ENCODE results near the gene MYH9. TPM values are rescaled to one million over a fixed set of nuclear protein-coding genes. Genes with fewer than 3 reads are reported as not detected.

MYH9 gene
- total and polyA plus RNA-seq, 2 donors (not counting 1 experiment from before 2014, with no cell fraction given), result 108 to 554 TPM

DNA sequence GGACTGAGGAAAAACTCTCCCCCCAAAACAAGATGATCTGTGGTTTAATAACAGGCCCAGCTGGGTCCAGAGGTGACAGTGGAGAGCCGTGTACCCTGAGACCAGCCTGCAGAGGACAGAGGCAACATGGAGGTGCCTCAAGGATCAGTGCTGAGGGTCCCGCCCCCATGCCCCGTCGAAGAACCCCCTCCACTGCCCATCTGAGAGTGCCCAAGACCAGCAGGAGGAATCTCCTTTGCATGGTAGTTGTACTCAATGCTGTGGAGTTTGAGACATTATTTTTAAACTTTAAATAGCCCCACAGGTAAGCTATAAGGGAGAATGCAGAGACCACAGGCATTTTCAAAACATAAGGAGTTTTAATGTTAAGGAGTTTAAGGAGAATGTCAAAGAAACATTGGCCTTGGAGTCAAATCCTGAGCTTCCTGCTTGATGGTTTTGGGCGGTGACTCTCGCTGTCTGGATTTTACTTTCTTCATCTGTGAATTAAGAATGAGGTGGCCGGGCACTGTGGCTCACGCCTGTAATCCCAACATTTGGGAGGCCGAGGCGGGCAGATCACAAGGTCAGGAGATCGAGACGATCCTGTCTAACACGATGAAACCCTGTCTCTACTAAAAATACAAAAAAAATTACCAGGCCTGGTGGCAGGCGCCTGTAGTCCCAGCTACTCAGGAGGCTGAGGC lies 128.0 kb downstream of the MYH9 start:
- Histone ChIP-seq H3K27ac (ENCODE audit: low read length in 2 of 2) (no peak overlapping the region), H3K27me3 (replicated peaks in 1 of 4; ENCODE audit: control extremely low read depth in 1 of 4, control insufficient read depth in 3 of 4, insufficient read depth in 4 of 4, low read length in 3 of 4) (no peaks in the 10 kb centered on the region), H3K36me3 (replicated peaks in 1 of 2; ENCODE audit: control extremely low read depth in 1 of 2, control insufficient read depth in 1 of 2, extremely low read depth in 1 of 2, insufficient read depth in 2 of 2, low read length in 1 of 2) (peaks cover 0 to 24% of the 10 kb centered on the region in 2 experiments), H3K4me2 (replicated peaks; ENCODE audit: low read depth, low read length, poor library complexity, severe bottlenecking) (no peak overlapping the region), H3K9me3 (ENCODE audit: control extremely low read depth in 1 of 3, control insufficient read depth in 2 of 3, insufficient read depth in 1 of 3, low read length in 2 of 3) (no peaks in the 10 kb centered on the region), H3K9ac (ENCODE audit: low read length) (no peak overlapping the region), H2AFZ (ENCODE audit: insufficient read depth, low read depth, low read length, poor library complexity, severe bottlenecking) (no peak overlapping the region), H3K4me3 (ENCODE audit: control extremely low read depth in 1 of 5, extremely low read depth in 1 of 5, insufficient read depth in 1 of 5, low read depth in 2 of 5, low read length in 4 of 5) (no peak overlapping the region), H3K79me2 (ENCODE audit: control insufficient read depth, insufficient read depth, low read length) (peaks cover 3% of the 10 kb centered on the region), H4K20me1 (ENCODE audit: control insufficient read depth, insufficient read depth, low read length, poor library complexity, severe bottlenecking) (no peaks in the 10 kb centered on the region), H3K4me1 (ENCODE audit: control insufficient read depth in 2 of 2, insufficient read depth in 2 of 2, low read length in 2 of 2) (peaks cover 5 to 10% of the 10 kb centered on the region in 2 donors)
- intact Hi-C loops (cut with micrococcal nuclease), result no loop called here
- H3K27me3 Mint-ChIP-seq, result no peaks in the 10 kb centered on the region
- TF ChIP-seq EZH2 (IDR thresholded peaks at IDR 0.05; ENCODE audit: borderline replicate concordance, insufficient read depth, low read depth, low read length, poor library complexity, severe bottlenecking), result no peak
- TF ChIP-seq, protein P1, sequence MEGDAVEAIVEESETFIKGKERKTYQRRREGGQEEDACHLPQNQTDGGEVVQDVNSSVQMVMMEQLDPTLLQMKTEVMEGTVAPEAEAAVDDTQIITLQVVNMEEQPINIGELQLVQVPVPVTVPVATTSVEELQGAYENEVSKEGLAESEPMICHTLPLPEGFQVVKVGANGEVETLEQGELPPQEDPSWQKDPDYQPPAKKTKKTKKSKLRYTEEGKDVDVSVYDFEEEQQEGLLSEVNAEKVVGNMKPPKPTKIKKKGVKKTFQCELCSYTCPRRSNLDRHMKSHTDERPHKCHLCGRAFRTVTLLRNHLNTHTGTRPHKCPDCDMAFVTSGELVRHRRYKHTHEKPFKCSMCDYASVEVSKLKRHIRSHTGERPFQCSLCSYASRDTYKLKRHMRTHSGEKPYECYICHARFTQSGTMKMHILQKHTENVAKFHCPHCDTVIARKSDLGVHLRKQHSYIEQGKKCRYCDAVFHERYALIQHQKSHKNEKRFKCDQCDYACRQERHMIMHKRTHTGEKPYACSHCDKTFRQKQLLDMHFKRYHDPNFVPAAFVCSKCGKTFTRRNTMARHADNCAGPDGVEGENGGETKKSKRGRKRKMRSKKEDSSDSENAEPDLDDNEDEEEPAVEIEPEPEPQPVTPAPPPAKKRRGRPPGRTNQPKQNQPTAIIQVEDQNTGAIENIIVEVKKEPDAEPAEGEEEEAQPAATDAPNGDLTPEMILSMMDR (IDR thresholded peaks at IDR 0.05), result no peak
- no peaks in the 10 kb centered on the region for H3K9me3 Mint-ChIP-seq (ENCODE audit: insufficient read depth)
- DNase-seq (no peak), ATAC-seq (ENCODE audit: low read depth) (no peak)
- WGBS (ENCODE audit: insufficient coverage), result 93% methylated on average over 4 of the region's 14 CpGs
- no peak overlapping the region for H3K27ac Mint-ChIP-seq
- H3K4me1 Mint-ChIP-seq, result peaks cover 19% of the 10 kb centered on the region
- POLR2A ChIA-PET, result no interaction called here
- no peak overlapping the region for H3K4me3 Mint-ChIP-seq
- CTCF ChIA-PET, result interaction anchor here (0.6 to 1.8 kb wide), 2 partner anchors 42 to 65 kb away, joined by 3 to 5 read pairs; no protein-coding TSS in a partner anchor
